ENCODE measurements around the gene FKBP7. TPM values are rescaled to one million over a fixed set of nuclear protein-coding genes. Genes with fewer than 3 reads are reported as not detected.
"Not testable (repeated sequence)": the region's sequence is repeated elsewhere in the genome, so short reads cannot be mapped to it uniquely, and the experiment has no call there.

FKBP7 gene
- total and polyA plus RNA-seq, 9 donors = 31.6 to 79.2 (median 44.0) TPM

- H3K27ac ChIP-seq = no peak overlapping the region
- no peaks in the 10 kb centered on the region for H3K9me3 ChIP-seq
- H3K36me3 ChIP-seq = no peaks in the 10 kb centered on the region
- H3K4me3 ChIP-seq = no peak overlapping the region
- TF ChIP-seq EP300 (IDR thresholded peaks at IDR 0.05) = no peak
- no peak for TF ChIP-seq CTCF (IDR thresholded peaks at IDR 0.05)
- WGBS, 3 donors = 94 to 95% (median 95%) methylated on average over 4 of the region's 4 CpGs
- H3K27me3 ChIP-seq = no peaks in the 10 kb centered on the region
- DNase-seq = no peak
- peaks cover 1% of the 10 kb centered on the region for H3K4me1 ChIP-seq (ENCODE audit: insufficient read depth)
- intact Hi-C loops (cut with DNase I) = no loop called here
Measured at GRCh38 chr2:178425255-178425827, 53.1 kb downstream of the FKBP7 start.

DNA sequence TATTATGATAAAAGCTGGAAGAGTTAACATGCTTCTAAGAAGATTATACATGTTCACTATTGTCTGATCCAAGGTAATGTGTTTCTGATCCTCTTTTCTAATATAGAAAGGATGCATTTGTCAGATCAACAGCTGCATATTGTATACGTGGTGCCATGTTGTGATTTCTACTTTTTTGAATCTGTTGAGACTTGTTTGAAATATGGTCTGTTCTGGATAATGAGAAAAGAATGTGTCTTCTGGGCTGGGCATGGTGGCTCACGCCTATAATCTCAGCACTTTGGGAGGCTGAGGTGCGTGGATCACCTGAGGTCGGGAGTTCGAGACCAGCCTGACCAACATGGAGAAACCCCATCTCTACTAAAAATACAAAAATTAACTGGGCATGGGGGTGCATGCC is 54.7 kb downstream of the FKBP7 start:
- intact Hi-C loops (cut with DNase I); DNase-seq; H3K36me3 ChIP-seq; H3K4me1 ChIP-seq (ENCODE audit: insufficient read depth); H3K9me3 ChIP-seq; H3K27ac ChIP-seq; H3K27me3 ChIP-seq; H3K4me3 ChIP-seq: not testable (repeated sequence)
- WGBS, 3 donors = 93 to 95% (median 94%) methylated on average over 5 of the region's 5 CpGs

- DNase-seq = no peak
- TF ChIP-seq CTCF (IDR thresholded peaks at IDR 0.05) (no peak), EP300 (IDR thresholded peaks at IDR 0.05) (no peak), POLR2A (IDR thresholded peaks at IDR 0.05) (no peak)
- Histone ChIP-seq H3K4me3 (no peak overlapping the region), H3K27me3 (no peaks in the 10 kb centered on the region), H3K27ac (no peak overlapping the region), H3K4me1 (ENCODE audit: insufficient read depth) (no peaks in the 10 kb centered on the region), H3K9me3 (no peaks in the 10 kb centered on the region), H3K36me3 (no peaks in the 10 kb centered on the region)
- 65 to 94% (median 91%) methylated on average over 3 of the region's 3 CpGs for WGBS, 3 donors
- intact Hi-C loops (cut with DNase I) = no loop called here
Measured at GRCh38 chr2:178422097-178422496, 56.3 kb downstream of the FKBP7 start.

- Histone ChIP-seq H3K27me3 (no peaks in the 10 kb centered on the region), H3K4me3 (no peak overlapping the region), H3K9me3 (no peaks in the 10 kb centered on the region), H3K36me3 (no peaks in the 10 kb centered on the region), H3K4me1 (ENCODE audit: insufficient read depth) (no peaks in the 10 kb centered on the region), H3K27ac (no peak overlapping the region)
- no peak for TF ChIP-seq EP300 (IDR thresholded peaks at IDR 0.05)
- TF ChIP-seq CTCF (IDR thresholded peaks at IDR 0.05) = no peak
- TF ChIP-seq POLR2A (IDR thresholded peaks at IDR 0.05) = no peak
- no peak for DNase-seq
- intact Hi-C loops (cut with DNase I) = no loop called here
- 17 to 26% (median 21%) methylated on average over 1 of the region's 1 CpG for WGBS, 3 donors
Measured at GRCh38 chr2:178420463-178420999, 57.9 kb downstream of the FKBP7 start.

GRCh38 chr2:178419123-178419522 is 59.3 kb downstream of the FKBP7 start:
- H3K9me3 ChIP-seq = no peaks in the 10 kb centered on the region
- 13 to 32% (median 24%) methylated on average over 1 of the region's 1 CpG for WGBS, 3 donors
- no peak for DNase-seq
- intact Hi-C loops (cut with DNase I) = loop anchor here in 3 of 4 donors (10.0 kb wide), 2 partner anchors 284 to 304 kb away; partner anchors contain the start of gene RBM45 (in 2 of the 3)
- no peaks in the 10 kb centered on the region for H3K27me3 ChIP-seq
- H3K27ac ChIP-seq = no peak overlapping the region
- TF ChIP-seq POLR2A (IDR thresholded peaks at IDR 0.05) (no peak), EP300 (IDR thresholded peaks at IDR 0.05) (no peak), CTCF (IDR thresholded peaks at IDR 0.05) (no peak)
- H3K4me3 ChIP-seq = no peak overlapping the region
- no peaks in the 10 kb centered on the region for H3K36me3 ChIP-seq
- no peaks in the 10 kb centered on the region for H3K4me1 ChIP-seq (ENCODE audit: insufficient read depth)

Data from ovary (tissue), 9 donors.